Endothelial cell of umbilical vein (primary cell): ENCODE results near the gene FBXW4. TPM values are rescaled to one million over a fixed set of nuclear protein-coding genes. Genes with fewer than 3 reads are reported as not detected.

Experiments
- BruUV-seq: library from RNA; stranded (reverse); fragments of 400-500 nt; replicated peaks from 2 replicates; lab custom pipeline; 2021; lab: Mats Ljungman, UMichigan
- CTCF ChIA-PET: fragments of 300-600, 350-600 bp; sonication (Branson Sonifier 250); formaldehyde crosslinking; loops from one replicate; lab custom pipeline; 2021; ENCODE audit warnings: antibody characterized with exemption, inconsistent platforms; lab: Charles Lee
- POLR2A ChIA-PET: fragments of 300-600, 350-600 bp; sonication (Branson Sonifier 250); formaldehyde crosslinking; loops from one replicate; lab custom pipeline; 2021; ENCODE audit warnings: antibody characterized with exemption, inconsistent platforms; lab: Charles Lee
- DNase-seq: peaks from one replicate; pipeline ENCODE4 v3.0.0-alpha.2; 2011; ENCODE audit warnings: low read depth, low spot score
- FAIRE-seq: peaks from 2 replicates; lab custom pipeline; 2011; peaks lifted over from hg19 to GRCh38; lab: Jason Lieb, UNC
- H2AFZ ChIP-seq: 2 replicates; pipeline ENCODE4 v1.6.0; 2012; ENCODE audit warnings: low read depth, low read length, control low read depth, inconsistent platforms
- H3K27ac ChIP-seq: 2 replicates; pipeline ENCODE4 v1.5.1; 2011; ENCODE audit warnings: low read depth, mild to moderate bottlenecking, control low read depth, low read length, moderate library complexity; ENCODE audit not compliant: insufficient read depth
- H3K27me3 ChIP-seq, 2 experiments: 2 replicates each; pipeline versions ENCODE4 v1.6.0 to v1.6.1; 2011; ENCODE audit warnings: low read length in 2 of 2, mixed read lengths in 1 of 2; ENCODE audit not compliant: control insufficient read depth in 2 of 2, insufficient read depth in 2 of 2
- H3K36me3 ChIP-seq, 2 experiments: 2 replicates in 1 of 2; 3 replicates in 1 of 2; pipeline ENCODE4 v1.5.1; 2011; ENCODE audit warnings: low read length in 2 of 2, mild to moderate bottlenecking in 1 of 2, moderate library complexity in 1 of 2; ENCODE audit not compliant: control insufficient read depth in 2 of 2, insufficient read depth in 2 of 2; ENCODE audit errors: extremely low read depth in 1 of 2
- H3K4me1 ChIP-seq: 3 replicates; pipeline ENCODE4 v1.5.1; 2011; ENCODE audit warnings: mild to moderate bottlenecking, low read length; ENCODE audit not compliant: control insufficient read depth, insufficient read depth; ENCODE audit errors: extremely low read depth
- H3K4me2 ChIP-seq: 2 replicates; pipeline ENCODE4 v1.6.1; 2011; ENCODE audit warnings: low read length, control low read depth, mixed read lengths; ENCODE audit not compliant: insufficient read depth
- H3K4me3 ChIP-seq, 3 experiments: fragments of 200-600 bp in 1 of 3; sonication (generic), shearing (Covaris generic) in 1 of 3; replicated peaks in 1 of 3; 2 replicates each; pipeline ENCODE4 v1.5.1; 2011 to 2016; ENCODE audit warnings: control low read depth in 3 of 3, low read length in 3 of 3, mild to moderate bottlenecking in 2 of 3, inconsistent platforms in 1 of 3, low read depth in 1 of 3, moderate library complexity in 1 of 3; ENCODE audit not compliant: insufficient read depth in 1 of 3
- H3K79me2 ChIP-seq: 2 replicates; pipeline ENCODE4 v1.6.0; 2012; ENCODE audit warnings: low read length, inconsistent platforms; ENCODE audit not compliant: control insufficient read depth, insufficient read depth
- H3K9ac ChIP-seq: replicated peaks from 2 replicates; pipeline ENCODE3; 2011; ENCODE audit warnings: low read length, control low read depth; ENCODE audit not compliant: insufficient read depth; ENCODE audit errors: extremely low read depth
- H3K9me1 ChIP-seq: replicated peaks from 3 replicates; pipeline ENCODE4 v1.6.0; 2011; ENCODE audit warnings: mild to moderate bottlenecking, low read length; ENCODE audit not compliant: control insufficient read depth, insufficient read depth; ENCODE audit errors: extremely low read depth
- H3K9me3 ChIP-seq: replicated peaks from 2 replicates; pipeline ENCODE4 v1.5.1; 2012; ENCODE audit warnings: low read length, inconsistent platforms; ENCODE audit not compliant: control insufficient read depth, insufficient read depth
- H4K20me1 ChIP-seq: replicated peaks from 2 replicates; pipeline ENCODE3; 2011; ENCODE audit warnings: mild to moderate bottlenecking, low read length; ENCODE audit not compliant: control insufficient read depth, insufficient read depth; ENCODE audit errors: extremely low read depth
- CTCF ChIP-seq, 2 donors: IDR thresholded peaks; 1 replicate in 1 of 2; 2 replicates in 1 of 2; pipeline ENCODE4 v1.5.1; 2011; ENCODE audit warnings: low read length in 2 of 2, mild to moderate bottlenecking in 2 of 2, moderate library complexity in 2 of 2, control low read depth in 1 of 2, inconsistent platforms in 1 of 2, low read depth in 1 of 2; ENCODE audit not compliant: insufficient read depth in 1 of 2; ENCODE audit errors: extremely low read depth in 1 of 2
- EZH2 ChIP-seq: IDR thresholded peaks from 2 replicates; pipeline ENCODE4 v1.6.1; 2012; ENCODE audit warnings: borderline replicate concordance, low read depth, mild to moderate bottlenecking, moderate library complexity, low read length, inconsistent platforms; ENCODE audit not compliant: severe bottlenecking
- FOS ChIP-seq: IDR thresholded peaks from 2 replicates; pipeline ENCODE4 v1.6.1; 2011; ENCODE audit warnings: mild to moderate bottlenecking, low read length, moderate library complexity, borderline replicate concordance; ENCODE audit not compliant: insufficient read depth
- GATA2 ChIP-seq: IDR thresholded peaks from 2 replicates; pipeline ENCODE4 v1.7.0; 2011; ENCODE audit warnings: low read depth, mild to moderate bottlenecking, moderate library complexity, mixed read lengths, low read length; ENCODE audit not compliant: insufficient read length, insufficient read depth
- JUN ChIP-seq: IDR thresholded peaks from 2 replicates; pipeline ENCODE4 v1.6.1; 2011; ENCODE audit warnings: borderline replicate concordance, low read depth; ENCODE audit not compliant: insufficient read length, insufficient read depth
- MYC ChIP-seq: IDR thresholded peaks from one replicate; pipeline ENCODE4 v1.6.1; 2011; ENCODE audit warnings: mild to moderate bottlenecking, low read depth, low read length
- POLR2A ChIP-seq: IDR thresholded peaks from 2 replicates; pipeline ENCODE4 v1.6.1; 2012; ENCODE audit warnings: low read depth, mild to moderate bottlenecking, control low read depth, low read length
- POLR2AphosphoS5 ChIP-seq: IDR thresholded peaks from 2 replicates; pipeline ENCODE4 v1.6.1; 2012; ENCODE audit warnings: low read depth, mild to moderate bottlenecking, control low read depth, low read length, moderate library complexity; ENCODE audit not compliant: insufficient read depth
- dilution Hi-C: fragments of 300-500 bp; cut with MboI; formaldehyde crosslinking; loops from one replicate; pipeline ENCODE4 v1.15.0; 2019; ENCODE audit warnings: low sequenced_read_pairs; ENCODE audit not compliant: extremely low pct_ligation_motif_present
- intact Hi-C: fragments of 100-400 bp; cut with micrococcal nuclease; formaldehyde crosslinking; loops from one replicate; pipeline ENCODE4 v1.10.0; 2022
- polyA plus RNA-seq, 4 experiments: library from polyadenylated mRNA; depleted of rRNA in 3 of 4; stranded (reverse) in 3 of 4; unstranded in 1 of 4; fragments of >200 nt; gene quantifications; 2 replicates each; pipeline versions ENCODE4 v1.2.1 to v1.2.3, GENCODE V29; 2011 to 2012; ENCODE audit warnings: missing spikeins in 1 of 4
- total RNA-seq: library from RNA; stranded (reverse); gene quantifications from 2 replicates; pipeline ENCODE4 v1.2.3, GENCODE V29; 2021
- TF ChIP-seq, protein P1 (sequence below): IDR thresholded peaks from 2 replicates; pipeline ENCODE4 v1.6.1; 2011; ENCODE audit not compliant: insufficient read depth, insufficient read length

The FBXW4 gene
- total and polyA plus RNA-seq, 2 donors (not counting 3 experiments of a cell fraction or from before 2014, with no cell fraction given) = 20.8 to 21.1 TPM

DNA sequence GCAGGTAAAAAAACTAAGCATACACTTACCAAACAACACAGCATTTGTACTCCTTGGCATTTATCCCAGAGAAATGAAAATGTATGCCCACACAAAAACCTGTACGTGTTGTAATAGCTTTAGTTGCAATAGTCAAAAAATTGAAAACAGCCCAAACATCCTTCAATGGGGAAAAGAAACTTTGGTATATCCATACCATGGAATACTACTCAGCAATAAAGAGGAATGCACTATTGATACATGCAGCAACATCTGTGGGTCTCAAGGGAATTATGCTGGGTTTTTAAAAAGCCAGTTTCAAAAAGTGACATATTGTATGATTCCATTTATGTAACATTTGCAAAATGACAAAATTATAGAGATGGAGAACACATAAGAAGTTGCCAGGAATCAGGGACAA is 71.4 kb downstream of the FBXW4 start:
- ChIA-PET CTCF (interaction anchor here (0.7 kb wide), 1 partner anchor 21 kb away, joined by 3 read pairs; no protein-coding TSS in a partner anchor), POLR2A (no interaction called here)
- H3K79me2 ChIP-seq = no peaks in the 10 kb centered on the region
- DNase-seq = no peak
- no peaks in the 10 kb centered on the region for H4K20me1 ChIP-seq
- intact Hi-C loops = no loop called here
- H3K27me3 ChIP-seq = no peaks in the 10 kb centered on the region
- no peak overlapping the region for H3K9ac ChIP-seq
- no peaks in the 10 kb centered on the region for H3K4me1 ChIP-seq
- FAIRE-seq = no peak
- no peak overlapping the region for H3K4me2 ChIP-seq
- peaks cover 2 to 4% of the 10 kb centered on the region in 2 experiments for H3K36me3 ChIP-seq
- H3K4me3 ChIP-seq = no peak overlapping the region
- H2AFZ ChIP-seq = no peak overlapping the region
- H3K9me3 ChIP-seq = no peaks in the 10 kb centered on the region
- dilution Hi-C loops = no loop called here
- TF ChIP-seq JUN (no peak), GATA2 (no peak), CTCF (IDR thresholded peaks at IDR 0.05; ENCODE audit: extremely low read depth in 1 of 2, insufficient read depth in 1 of 2, low read depth in 1 of 2, low read length in 2 of 2) (no peak), MYC (no peak), FOS (no peak), POLR2A (no peak), POLR2AphosphoS5 (no peak), EZH2 (no peak)
- TF ChIP-seq, protein P1, sequence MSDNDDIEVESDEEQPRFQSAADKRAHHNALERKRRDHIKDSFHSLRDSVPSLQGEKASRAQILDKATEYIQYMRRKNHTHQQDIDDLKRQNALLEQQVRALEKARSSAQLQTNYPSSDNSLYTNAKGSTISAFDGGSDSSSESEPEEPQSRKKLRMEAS = no peak
- no TSS peak for BruUV-seq
- no peak overlapping the region for H3K27ac ChIP-seq
- no peaks in the 10 kb centered on the region for H3K9me1 ChIP-seq
